Right atrium auricular region (tissue), 2 donors: Measurements from ENCODE around the gene AICDA. TPM values are rescaled to one million over a fixed set of nuclear protein-coding genes. Genes with fewer than 3 reads are reported as not detected.

Experiments used
- DNase-seq: peaks from one replicate; pipeline ENCODE4 v3.0.0-alpha.2; 2019; ENCODE audit warnings: low spot score
- H3K27ac ChIP-seq, 2 donors: fragments of 200-600 bp; sonication (generic); 1 replicate in 1 of 2; 2 replicates in 1 of 2; pipeline ENCODE4 v1.5.1; 2016 to 2019
- H3K27me3 ChIP-seq, 2 donors: fragments of 200-600 bp; sonication (generic); one replicate each; pipeline versions ENCODE4 v1.5.1 to v1.6.0; 2017 to 2019
- H3K36me3 ChIP-seq: fragments of 200-600 bp; sonication (generic); one replicate; pipeline ENCODE4 v1.5.1; 2016
- H3K4me1 ChIP-seq, 2 donors: fragments of 200-600 bp; sonication (generic); one replicate each; pipeline versions ENCODE4 v1.5.1 to v1.6.0; 2017 to 2019
- H3K4me3 ChIP-seq, 2 donors: fragments of 200-600 bp; sonication (generic); 1 replicate in 1 of 2; 2 replicates in 1 of 2; pipeline ENCODE4 v1.5.1; 2017 to 2019; ENCODE audit warnings: mild to moderate bottlenecking in 1 of 2, moderate library complexity in 1 of 2
- H3K9me3 ChIP-seq, 2 donors: fragments of 200-600 bp; sonication (generic); one replicate each; pipeline ENCODE4 v1.5.1; 2019
- CTCF ChIP-seq, 2 donors: fragments of 200-600 bp; sonication (generic); IDR thresholded peaks; one replicate each; pipeline ENCODE4 v1.5.1; 2019; ENCODE audit warnings: antibody characterized with exemption in 2 of 2
- total RNA-seq, 2 donors: library from RNA; depleted of rRNA; stranded (reverse); fragments of >200 nt; gene quantifications; one replicate each; pipeline ENCODE4 v1.1.0, GENCODE V29; 2016

AICDA gene
- total RNA-seq, 2 donors from 2014 or later, result 0.12 TPM; not detected in 1

- H3K9me3 ChIP-seq, result peaks cover 0 to 13% of the 10 kb centered on the region in 2 donors
- H3K4me1 ChIP-seq, result no peaks in the 10 kb centered on the region
- H3K36me3 ChIP-seq, result no peaks in the 10 kb centered on the region
- no peak overlapping the region for H3K4me3 ChIP-seq
- no peak for DNase-seq
- TF ChIP-seq CTCF (IDR thresholded peaks at IDR 0.05), result no peak
- H3K27me3 ChIP-seq, result no peaks in the 10 kb centered on the region
- H3K27ac ChIP-seq, result no peak overlapping the region
Measured at GRCh38 chr12:8561011-8561410, 51.6 kb downstream of the AICDA start.

GRCh38 chr12:8559676-8560075 lies 53.0 kb downstream of the AICDA start:
- DNase-seq, result no peak
- Histone ChIP-seq H3K36me3 (no peaks in the 10 kb centered on the region), H3K9me3 (peaks cover 0 to 13% of the 10 kb centered on the region in 2 donors), H3K27ac (no peak overlapping the region), H3K4me3 (no peak overlapping the region), H3K27me3 (no peaks in the 10 kb centered on the region), H3K4me1 (no peaks in the 10 kb centered on the region)
- TF ChIP-seq CTCF (IDR thresholded peaks at IDR 0.05), result no peak

- no peak for TF ChIP-seq CTCF (IDR thresholded peaks at IDR 0.05)
- no peak for DNase-seq
- H3K27ac ChIP-seq, result no peak overlapping the region
Measured at GRCh38 chr12:8556531-8557097, 56.0 kb downstream of the AICDA start.

GRCh38 chr12:8554451-8555195 lies 58.0 kb downstream of the AICDA start:
- no peaks in the 10 kb centered on the region for H3K9me3 ChIP-seq
- H3K36me3 ChIP-seq, result no peaks in the 10 kb centered on the region
- TF ChIP-seq CTCF (IDR thresholded peaks at IDR 0.05), result no peak
- no peak overlapping the region for H3K4me3 ChIP-seq
- no peak for DNase-seq
- H3K27me3 ChIP-seq, result no peaks in the 10 kb centered on the region
- no peak overlapping the region for H3K27ac ChIP-seq
- no peaks in the 10 kb centered on the region for H3K4me1 ChIP-seq

More at GRCh38 chr12:8556531-8557097, 56.0 kb downstream of the AICDA start:
- no peaks in the 10 kb centered on the region for H3K4me1 ChIP-seq
- no peaks in the 10 kb centered on the region for H3K36me3 ChIP-seq
- H3K27me3 ChIP-seq, result no peaks in the 10 kb centered on the region
- no peaks in the 10 kb centered on the region for H3K9me3 ChIP-seq
- no peak overlapping the region for H3K4me3 ChIP-seq

- H3K27me3 ChIP-seq, result no peaks in the 10 kb centered on the region
- H3K36me3 ChIP-seq, result no peaks in the 10 kb centered on the region
- no peak overlapping the region for H3K4me3 ChIP-seq
- no peaks in the 10 kb centered on the region for H3K9me3 ChIP-seq
- no peak for DNase-seq
- H3K27ac ChIP-seq, result no peak overlapping the region
- no peak for TF ChIP-seq CTCF (IDR thresholded peaks at IDR 0.05)
- H3K4me1 ChIP-seq, result no peaks in the 10 kb centered on the region
Measured at GRCh38 chr12:8553088-8553627, 59.5 kb downstream of the AICDA start.

Other genes with a start within 250 kb of the AICDA start
- gene CLEC6A, start 156.9 kb downstream of the AICDA start, total RNA-seq, result not detected
- gene CLEC4D, start 99.4 kb downstream of the AICDA start, total RNA-seq, result under 1 TPM in 1 of 2 donors, not detected in 1; 0.63 TPM
- gene CLEC4E, start 72.0 kb downstream of the AICDA start, total RNA-seq, result 1 to 10 TPM in 1 of 2 donors, not detected in 1; 3.2 TPM
- gene MFAP5, start 50.0 kb upstream of the AICDA start, total RNA-seq, result 100 to 1,000 TPM in 1 of 2 donors, 10 to 100 TPM in 1; 22.1 to 104 TPM
- 10 to 100 TPM in 1 of 2 donors, 1 to 10 TPM in 1; 9.7 to 10.7 TPM for gene RIMKLB, start 85.1 kb upstream of the AICDA start, total RNA-seq
- gene A2ML1, start 209.8 kb upstream of the AICDA start, total RNA-seq, result under 1 TPM in 1 of 2 donors, not detected in 1; 0.15 TPM